GM13977 (cell line): ENCODE data around the gene ACAP2.

Source experiments
- DNase-seq: peaks from one replicate; pipeline ENCODE4 v3.0.0; 2012; ENCODE audit warnings: low spot score
- CTCF ChIP-seq: IDR thresholded peaks from 2 replicates; pipeline ENCODE4 v1.5.1; 2012; ENCODE audit warnings: mild to moderate bottlenecking, control low read depth; ENCODE audit not compliant: insufficient read depth; ENCODE audit errors: extremely low read depth, missing control alignments
- in situ Hi-C: fragments of 300-500 bp; cut with MboI; formaldehyde crosslinking; loops from one replicate; pipeline ENCODE4 v1.12.0; 2022; ENCODE audit warnings: low sequenced_read_pairs, low pct_unique_long_range_greater_than_20kb, mixed read lengths, inconsistent platforms; ENCODE audit not compliant: unreplicated experiment

Gene ACAP2

GRCh38 chr3:195269375-195270078 is 173.3 kb downstream of the ACAP2 start:
- in situ Hi-C loops = loop anchor here (5.0 to 10.0 kb wide), 2 partner anchors 253 to 585 kb away; partner anchors contain the start of gene FAM43A
- no peak for TF ChIP-seq CTCF
- DNase-seq = no peak

- DNase-seq = no peak
- in situ Hi-C loops = loop anchor here (10.0 kb wide), 1 partner anchor 584 kb away; the partner anchor contains the start of gene FAM43A
- TF ChIP-seq CTCF = no peak
These were observed 174.1 kb downstream of the ACAP2 start for GRCh38 chr3:195268576-195269309.

GRCh38 chr3:195267096-195267495 is 175.7 kb downstream of the ACAP2 start:
- no peak for TF ChIP-seq CTCF
- in situ Hi-C loops = loop anchor here (10.0 kb wide), 1 partner anchor 582 kb away; the partner anchor contains the start of gene FAM43A
- DNase-seq = no peak

- TF ChIP-seq CTCF = no peak
- in situ Hi-C loops = loop anchor here (10.0 kb wide), 1 partner anchor 582 kb away; the partner anchor contains the start of gene FAM43A
- DNase-seq = no peak
These were observed 176.4 kb downstream of the ACAP2 start for GRCh38 chr3:195266428-195266827.

GRCh38 chr3:195265363-195265976 is 177.3 kb downstream of the ACAP2 start:
- no peak for TF ChIP-seq CTCF
- in situ Hi-C loops = loop anchor here (10.0 kb wide), 1 partner anchor 581 kb away; the partner anchor contains the start of gene FAM43A
- DNase-seq = no peak

DNA sequence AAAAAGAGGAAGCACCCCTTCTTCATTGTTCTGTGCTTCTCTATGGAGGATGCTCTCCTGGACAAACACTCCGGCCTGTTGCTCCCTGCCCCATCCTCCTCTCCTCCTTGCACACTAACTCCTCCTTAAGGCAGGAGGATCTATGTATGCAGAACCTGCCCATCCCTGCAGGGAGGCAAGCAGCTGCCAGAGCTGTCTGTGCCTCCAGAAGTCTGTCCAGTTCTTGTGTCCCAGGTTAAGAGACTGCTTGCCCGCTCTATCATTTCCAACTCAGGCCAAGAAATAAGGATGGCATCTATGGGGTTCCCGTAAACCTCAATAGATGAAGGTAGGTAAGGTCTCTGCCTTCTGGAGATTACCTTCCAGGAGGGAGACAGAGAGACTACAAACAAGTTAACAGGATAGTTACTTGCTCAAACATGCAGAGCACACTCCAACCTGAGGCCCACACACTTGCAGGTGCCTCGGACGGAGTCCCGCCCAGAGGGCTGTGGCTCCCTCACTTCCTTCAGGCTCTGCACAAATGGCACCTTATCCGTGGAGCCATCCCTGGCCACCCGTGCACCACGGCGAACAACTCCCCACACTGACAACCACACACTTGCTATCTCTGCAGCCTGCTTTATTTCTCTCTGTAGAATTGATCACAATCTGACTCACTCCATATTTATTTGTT is 178.8 kb downstream of the ACAP2 start:
- no peak for TF ChIP-seq CTCF
- no peak for DNase-seq
- in situ Hi-C loops = loop anchor here (10.0 kb wide), 1 partner anchor 579 kb away; the partner anchor contains the start of gene FAM43A
